AG04449 (cell line): ENCODE measurements around the gene SLC6A11.

Source experiments
- CTCF ChIA-PET: fragments of 350-600 bp; formaldehyde crosslinking; extraction: SDS; loops from one replicate; lab custom pipeline; 2021; ENCODE audit warnings: antibody characterized with exemption; lab: Yijun Ruan, JAX
- POLR2A ChIA-PET: fragments of 400-600, 350-600 bp; formaldehyde crosslinking; extraction: SDS; loops from one replicate; lab custom pipeline; 2020; ENCODE audit warnings: antibody characterized with exemption, inconsistent platforms; lab: Yijun Ruan, JAX
- DNase-seq: peaks from one replicate; pipeline ENCODE4 v3.0.0-alpha.2; 2010; ENCODE audit warnings: low read depth, low spot score
- H3K4me3 ChIP-seq: 2 replicates; pipeline ENCODE4 v1.5.1; 2011; ENCODE audit warnings: low read depth, mild to moderate bottlenecking, control low read depth, low read length
- TF ChIP-seq, protein P1 (sequence below): IDR thresholded peaks from one replicate; pipeline ENCODE4 v1.5.1; 2011; ENCODE audit warnings: mild to moderate bottlenecking, moderate library complexity, low read length, control low read depth, inconsistent platforms; ENCODE audit not compliant: insufficient read depth; ENCODE audit errors: missing control alignments

The SLC6A11 gene

DNA sequence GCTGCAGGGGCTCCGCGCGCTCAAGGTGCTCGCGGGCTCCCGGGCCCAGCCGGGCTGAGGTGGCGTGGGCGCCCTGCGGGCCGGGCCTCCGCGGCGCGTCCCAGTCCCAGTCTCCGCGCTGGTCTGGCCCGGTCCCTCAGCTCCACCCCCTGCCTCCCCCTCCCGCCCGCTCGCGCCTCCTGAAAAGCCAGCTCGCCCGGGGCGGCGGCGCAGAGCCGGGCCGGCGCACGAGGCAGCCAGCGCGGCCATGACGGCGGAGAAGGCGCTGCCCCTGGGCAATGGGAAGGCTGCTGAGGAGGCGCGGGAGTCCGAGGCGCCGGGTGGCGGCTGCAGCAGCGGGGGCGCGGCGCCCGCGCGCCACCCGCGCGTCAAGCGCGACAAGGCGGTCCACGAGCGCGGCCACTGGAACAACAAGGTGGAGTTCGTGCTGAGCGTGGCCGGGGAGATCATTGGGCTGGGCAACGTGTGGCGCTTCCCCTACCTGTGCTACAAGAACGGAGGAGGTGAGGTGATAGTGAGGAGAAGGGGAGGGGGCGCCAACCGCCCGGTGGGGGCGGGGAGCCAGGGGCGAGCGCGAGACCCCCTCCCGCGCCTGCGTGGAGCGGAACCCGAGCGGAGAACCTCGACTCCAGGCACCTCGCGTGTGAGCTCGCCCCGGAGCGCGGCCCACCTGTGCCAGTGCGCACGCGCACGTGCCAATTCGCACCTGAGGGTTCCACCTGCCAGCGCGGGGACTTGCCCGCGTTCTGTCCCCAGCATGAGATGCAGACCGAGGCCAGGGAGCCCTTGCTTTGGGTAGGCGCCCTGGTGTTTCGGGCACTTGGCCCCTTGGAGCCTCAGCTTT is at the start of gene SLC6A11:
TSS of gene SLC6A11 (plus strand) at position 210 of the 844 bp plus-strand sequence. CDS start at position 248, 38 bp downstream.
- TF ChIP-seq, protein P1, sequence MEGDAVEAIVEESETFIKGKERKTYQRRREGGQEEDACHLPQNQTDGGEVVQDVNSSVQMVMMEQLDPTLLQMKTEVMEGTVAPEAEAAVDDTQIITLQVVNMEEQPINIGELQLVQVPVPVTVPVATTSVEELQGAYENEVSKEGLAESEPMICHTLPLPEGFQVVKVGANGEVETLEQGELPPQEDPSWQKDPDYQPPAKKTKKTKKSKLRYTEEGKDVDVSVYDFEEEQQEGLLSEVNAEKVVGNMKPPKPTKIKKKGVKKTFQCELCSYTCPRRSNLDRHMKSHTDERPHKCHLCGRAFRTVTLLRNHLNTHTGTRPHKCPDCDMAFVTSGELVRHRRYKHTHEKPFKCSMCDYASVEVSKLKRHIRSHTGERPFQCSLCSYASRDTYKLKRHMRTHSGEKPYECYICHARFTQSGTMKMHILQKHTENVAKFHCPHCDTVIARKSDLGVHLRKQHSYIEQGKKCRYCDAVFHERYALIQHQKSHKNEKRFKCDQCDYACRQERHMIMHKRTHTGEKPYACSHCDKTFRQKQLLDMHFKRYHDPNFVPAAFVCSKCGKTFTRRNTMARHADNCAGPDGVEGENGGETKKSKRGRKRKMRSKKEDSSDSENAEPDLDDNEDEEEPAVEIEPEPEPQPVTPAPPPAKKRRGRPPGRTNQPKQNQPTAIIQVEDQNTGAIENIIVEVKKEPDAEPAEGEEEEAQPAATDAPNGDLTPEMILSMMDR = no peak
- DNase-seq = no peak
- POLR2A ChIA-PET = no interaction called here
- CTCF ChIA-PET = no interaction called here
- no peak within 1 kb of the TSS for H3K4me3 ChIP-seq

DNA sequence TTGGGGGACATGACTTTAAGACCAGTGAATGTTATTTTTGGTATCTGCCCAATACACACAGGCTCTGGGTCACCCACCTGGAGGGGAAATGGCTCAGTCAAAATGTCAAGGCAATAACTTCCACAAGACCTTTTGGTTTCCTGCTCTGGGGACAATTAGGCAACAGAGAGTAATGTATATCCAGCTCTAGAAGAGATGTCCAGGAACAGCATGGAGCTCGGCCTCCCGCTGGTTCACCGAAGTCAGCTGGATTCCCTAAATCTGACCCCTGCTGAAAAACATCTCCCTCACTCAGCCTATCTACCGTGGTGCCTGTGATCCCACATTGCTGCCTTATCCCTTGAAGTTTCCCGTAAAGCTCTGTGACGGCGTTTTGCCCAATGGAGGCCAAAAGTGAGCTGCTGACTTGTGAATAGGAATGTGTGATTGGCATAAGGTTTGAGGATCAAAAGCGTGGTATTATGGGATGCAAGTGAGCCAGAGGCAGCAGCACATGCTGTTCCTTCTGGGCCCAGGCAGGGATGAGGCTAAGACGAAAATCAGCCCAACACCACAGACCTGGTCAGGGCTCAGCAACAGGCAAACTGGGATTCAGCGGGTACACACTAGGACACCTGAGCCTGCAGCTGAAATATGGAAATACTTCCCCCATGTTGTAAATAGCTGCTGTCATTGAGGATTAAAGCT is 47.2 kb upstream of the SLC6A11 start:
- DNase-seq = no peak
- TF ChIP-seq, protein P1 = no peak
- POLR2A ChIA-PET = no interaction called here
- CTCF ChIA-PET = interaction anchor here (1.1 to 8.0 kb wide), 5 partner anchors 9 to 291 kb away, joined by 3 to 58 read pairs (median 6); no protein-coding TSS in a partner anchor
- H3K4me3 ChIP-seq = no peak overlapping the region

DNA sequence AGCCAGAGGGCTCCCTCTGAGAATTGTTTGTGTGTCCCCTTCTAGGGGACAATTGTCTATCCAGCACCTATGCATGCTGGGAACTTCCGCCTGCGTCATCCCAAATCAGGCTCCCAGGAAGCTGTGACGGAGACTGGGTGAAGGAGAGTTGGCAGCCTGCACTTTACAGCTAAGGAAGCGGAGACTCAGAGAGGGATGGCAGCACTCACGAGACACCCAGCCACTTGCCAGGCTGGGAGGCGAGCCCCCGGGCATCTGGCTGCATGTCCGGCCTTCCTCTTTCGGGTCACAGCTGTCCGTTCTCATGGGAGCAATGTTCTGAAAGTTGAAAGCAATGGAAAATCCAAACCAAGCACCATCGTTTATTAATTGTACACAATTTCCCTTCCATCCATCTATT is 45.5 kb upstream of the SLC6A11 start:
- TF ChIP-seq, protein P1 = no peak
- POLR2A ChIA-PET = no interaction called here
- no peak for DNase-seq
- H3K4me3 ChIP-seq = no peak overlapping the region
- CTCF ChIA-PET = interaction anchor here (1.5 to 8.0 kb wide), 4 partner anchors 10 to 290 kb away, joined by 6 to 58 read pairs (median 8); no protein-coding TSS in a partner anchor

DNA sequence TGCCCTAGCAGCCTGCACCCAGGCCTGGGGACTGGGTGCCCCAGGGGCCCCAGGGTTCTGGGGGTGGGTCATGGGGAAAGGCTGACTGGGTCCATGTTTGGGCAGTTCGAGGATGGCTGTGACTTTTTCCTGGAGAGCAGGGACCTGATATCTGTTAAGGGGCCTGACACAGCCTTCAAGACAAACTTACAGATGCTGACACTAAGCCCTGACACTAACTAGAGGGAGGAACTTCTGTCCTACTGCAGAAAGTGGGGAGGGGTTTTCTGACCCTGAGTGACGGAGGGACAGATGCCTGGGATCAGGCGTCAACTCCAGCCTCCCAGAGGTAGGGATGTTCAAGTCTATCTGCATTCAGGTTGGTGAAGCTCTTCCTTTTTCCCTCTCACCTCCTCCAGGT is 45.0 kb upstream of the SLC6A11 start:
- POLR2A ChIA-PET = no interaction called here
- CTCF ChIA-PET = interaction anchor here (1.3 to 8.0 kb wide), 4 partner anchors 11 to 289 kb away, joined by 3 to 58 read pairs (median 6); no protein-coding TSS in a partner anchor
- TF ChIP-seq, protein P1 = no peak
- H3K4me3 ChIP-seq = no peak overlapping the region
- DNase-seq = no peak

DNA sequence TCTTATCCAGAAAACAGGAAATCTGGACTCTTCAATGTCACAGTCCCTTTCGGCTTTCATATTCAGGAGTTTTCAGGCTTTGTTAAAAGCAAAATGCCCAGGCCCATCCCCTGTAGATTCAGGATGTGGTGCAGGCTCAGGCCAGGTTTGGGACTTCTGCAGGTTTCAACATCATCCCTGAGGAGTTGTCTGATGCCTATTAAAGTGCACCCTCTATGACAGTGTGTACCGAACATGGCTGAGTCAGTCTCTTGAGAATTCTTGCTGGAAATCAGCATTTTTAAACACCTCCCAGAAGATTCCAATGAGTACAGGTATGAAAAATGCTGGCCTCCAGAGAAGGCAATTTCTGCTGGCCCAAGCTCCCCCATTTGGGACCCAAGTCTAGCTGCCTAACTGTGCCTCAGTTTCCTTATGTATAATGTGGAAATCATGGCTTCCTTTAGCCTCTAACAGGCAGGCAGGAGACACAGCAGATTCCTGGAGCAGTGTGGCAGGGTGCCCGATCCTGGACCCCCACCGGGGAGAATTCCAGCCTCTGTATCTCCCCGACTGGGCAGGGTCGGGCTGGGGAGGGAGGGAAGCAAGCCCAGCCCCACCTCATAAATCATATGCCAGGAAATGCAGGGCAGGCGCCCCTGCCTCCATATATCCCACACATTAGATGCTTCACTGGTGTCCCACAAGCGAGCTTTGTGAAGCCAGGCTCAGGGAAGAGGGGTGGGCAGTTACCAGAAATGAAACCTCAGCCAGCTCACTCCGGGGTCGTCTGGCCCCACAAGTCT is 44.4 kb upstream of the SLC6A11 start:
- TF ChIP-seq, protein P1 = no peak
- ChIA-PET CTCF (interaction anchor here (1.3 to 8.0 kb wide), 3 partner anchors 11 to 288 kb away, joined by 3 to 58 read pairs (median 6); no protein-coding TSS in a partner anchor), POLR2A (no interaction called here)
- no peak for DNase-seq
- H3K4me3 ChIP-seq = no peak overlapping the region
